ENCODE measurements around the gene WIPF3.

Gene WIPF3

DNA sequence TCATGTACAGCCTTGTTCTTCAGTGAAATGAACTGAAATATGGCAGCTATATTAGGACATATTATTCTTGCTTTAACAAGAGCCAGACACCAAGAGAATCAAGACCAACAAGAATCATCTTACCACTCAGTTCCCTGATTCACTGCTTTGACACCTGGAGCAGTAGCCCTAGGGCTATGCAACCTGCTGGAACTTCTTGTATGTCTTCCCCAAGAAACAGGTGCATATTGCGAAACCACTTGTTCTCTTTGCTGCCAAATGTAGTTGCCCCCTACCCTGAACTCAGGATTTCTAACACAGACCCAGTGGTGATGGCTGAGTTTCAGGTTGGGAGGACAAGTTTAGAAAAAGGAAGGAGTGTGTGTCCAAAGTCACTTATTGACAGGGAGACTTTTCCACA lies 46.1 kb downstream of the WIPF3 start:
- DNase-seq, result no peak

DNA sequence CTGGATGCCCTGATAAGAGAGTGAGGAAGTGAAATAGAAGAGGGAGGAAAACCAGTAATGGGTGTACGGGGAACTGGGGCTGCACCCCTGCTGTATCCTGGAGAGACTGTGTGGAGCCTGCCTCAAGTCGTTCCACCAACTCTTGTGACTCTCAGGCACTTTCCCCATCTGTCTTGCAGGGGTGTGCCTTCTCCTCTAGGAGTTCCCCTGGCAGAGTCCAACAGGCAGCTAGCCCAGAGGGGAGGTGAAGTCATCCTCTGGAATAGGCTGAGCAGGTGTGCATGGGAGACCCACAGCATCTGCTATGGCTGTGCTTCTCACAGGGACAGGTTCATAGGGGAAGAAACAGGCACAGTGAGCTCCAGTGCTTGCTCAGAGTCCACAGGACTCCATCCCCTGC lies 46.8 kb downstream of the WIPF3 start:
- peak; percentile 2 for DNase-seq

DNA sequence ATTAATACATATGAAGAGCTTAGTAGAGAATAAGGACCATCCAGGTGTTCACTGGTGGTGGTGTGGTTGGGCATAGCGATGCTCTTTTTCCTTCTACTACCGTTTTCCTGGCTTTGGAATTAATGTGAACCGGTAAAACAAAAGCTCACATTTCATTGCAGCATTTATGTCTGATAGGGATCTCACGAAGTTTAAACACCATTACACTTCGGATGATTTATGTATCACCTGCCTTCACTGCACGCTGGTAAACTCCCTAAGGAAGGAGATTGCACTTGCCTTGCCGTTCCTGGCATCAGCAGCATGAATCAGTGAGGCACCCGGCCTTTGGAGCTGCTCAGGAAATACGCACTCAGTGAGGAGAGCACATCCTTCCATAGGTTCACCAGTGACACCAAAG lies 47.5 kb downstream of the WIPF3 start:
- DNase-seq, result peak; percentile 15

DNA sequence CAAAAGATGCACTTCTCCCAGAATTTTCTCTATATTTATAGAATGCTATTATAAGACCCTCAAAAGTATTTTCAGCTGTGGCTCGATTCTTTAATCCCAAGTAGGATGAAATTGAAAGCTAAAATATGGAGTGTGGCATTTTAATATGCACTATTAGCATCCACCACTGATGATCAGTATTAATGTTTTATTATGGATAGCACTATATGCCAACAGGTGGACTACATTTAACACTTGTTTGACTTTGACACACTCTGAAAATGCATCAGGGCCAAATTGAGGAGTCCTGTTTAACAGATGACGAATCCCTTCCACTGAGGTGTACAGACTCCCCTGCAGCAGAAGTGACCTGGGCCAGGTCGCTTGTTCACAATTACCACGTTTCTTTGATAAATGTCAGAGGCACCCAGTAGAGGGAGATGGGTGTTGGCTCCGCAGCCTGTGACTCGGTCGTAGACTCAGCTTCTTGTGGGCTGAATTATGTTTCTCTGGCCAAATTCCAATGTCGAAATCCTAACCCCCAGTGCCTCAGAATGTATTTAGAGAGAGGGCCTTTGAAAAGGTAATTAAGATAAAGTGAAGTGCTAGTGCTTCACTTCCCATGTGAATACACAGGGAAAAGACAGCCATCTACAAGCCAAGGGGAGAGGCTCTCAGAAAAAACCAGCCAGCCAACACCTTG lies 48.1 kb downstream of the WIPF3 start:
- no peak for DNase-seq

DNA sequence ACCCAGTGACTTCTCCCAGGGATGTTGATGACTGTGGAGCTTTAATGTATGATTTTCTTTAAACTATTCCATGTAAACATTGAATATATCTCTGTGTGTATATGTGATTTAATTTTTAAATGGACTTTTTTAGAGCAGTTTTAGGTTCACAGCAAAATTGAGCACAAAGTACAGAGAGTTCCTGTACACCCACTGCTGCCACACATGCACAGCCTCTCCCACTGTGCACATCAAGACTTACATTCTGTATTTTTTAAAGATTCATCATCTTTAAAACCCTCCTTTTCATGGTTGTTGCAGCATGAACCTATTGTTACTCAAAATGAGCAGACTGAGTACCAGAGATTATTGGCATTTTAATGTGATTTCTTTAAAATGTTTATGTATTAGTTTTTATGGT lies 51.3 kb downstream of the WIPF3 start:
- DNase-seq, result no peak

DNA sequence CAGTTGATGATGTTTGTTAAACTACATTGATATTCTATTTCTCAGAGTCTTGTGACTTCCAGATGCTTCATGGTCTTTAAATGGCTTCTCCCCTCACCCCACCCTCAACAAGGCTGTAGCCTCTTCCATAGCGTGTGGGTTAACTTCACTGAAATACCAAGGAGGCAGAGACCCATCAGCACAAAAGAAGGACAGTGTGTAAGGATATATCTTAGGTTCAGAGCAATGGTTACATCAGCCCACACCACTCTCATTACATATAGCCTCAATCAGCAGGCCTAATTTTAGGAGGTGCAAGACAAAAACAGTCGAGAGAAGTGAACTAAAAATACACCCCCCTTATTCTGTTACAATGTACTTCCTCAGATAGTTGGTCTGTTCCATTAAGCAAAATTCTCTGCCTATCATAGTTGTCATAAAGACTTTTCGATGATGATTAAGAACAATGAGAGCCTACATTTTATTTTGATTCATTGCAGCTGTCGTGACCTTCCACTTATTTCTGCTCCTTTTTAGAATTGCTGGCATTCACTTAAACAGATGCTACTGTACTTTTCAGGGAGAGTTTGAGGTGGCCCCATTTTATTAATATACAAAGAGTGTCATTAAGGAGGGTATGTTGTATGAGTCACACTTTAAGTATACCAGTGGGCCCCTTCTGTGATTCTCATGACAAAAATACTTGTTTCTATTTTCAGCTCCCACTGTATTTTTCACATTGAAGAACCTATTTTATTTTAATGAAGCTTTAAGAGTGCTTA lies 52.1 kb downstream of the WIPF3 start:
- no peak for DNase-seq

DNA sequence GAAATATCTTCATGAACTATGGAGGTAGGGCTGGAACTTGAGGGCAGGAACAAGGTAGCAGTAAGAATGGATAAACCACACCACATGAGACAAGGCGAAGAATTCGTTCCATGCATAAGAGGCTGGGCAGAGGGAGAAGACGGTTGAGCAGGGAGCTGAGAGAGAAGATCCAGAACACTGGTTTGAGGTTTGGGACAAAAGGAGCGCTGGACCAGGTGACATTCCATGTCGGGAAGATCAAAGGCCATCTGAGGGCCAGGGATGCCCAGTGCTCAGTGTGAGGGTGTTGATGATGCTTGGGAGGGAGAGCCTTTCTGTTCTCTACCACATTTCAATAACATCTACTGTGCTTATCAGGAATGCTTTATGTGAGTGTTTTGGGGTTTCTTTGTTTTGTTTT lies 52.8 kb downstream of the WIPF3 start:
- no peak for DNase-seq

DNA sequence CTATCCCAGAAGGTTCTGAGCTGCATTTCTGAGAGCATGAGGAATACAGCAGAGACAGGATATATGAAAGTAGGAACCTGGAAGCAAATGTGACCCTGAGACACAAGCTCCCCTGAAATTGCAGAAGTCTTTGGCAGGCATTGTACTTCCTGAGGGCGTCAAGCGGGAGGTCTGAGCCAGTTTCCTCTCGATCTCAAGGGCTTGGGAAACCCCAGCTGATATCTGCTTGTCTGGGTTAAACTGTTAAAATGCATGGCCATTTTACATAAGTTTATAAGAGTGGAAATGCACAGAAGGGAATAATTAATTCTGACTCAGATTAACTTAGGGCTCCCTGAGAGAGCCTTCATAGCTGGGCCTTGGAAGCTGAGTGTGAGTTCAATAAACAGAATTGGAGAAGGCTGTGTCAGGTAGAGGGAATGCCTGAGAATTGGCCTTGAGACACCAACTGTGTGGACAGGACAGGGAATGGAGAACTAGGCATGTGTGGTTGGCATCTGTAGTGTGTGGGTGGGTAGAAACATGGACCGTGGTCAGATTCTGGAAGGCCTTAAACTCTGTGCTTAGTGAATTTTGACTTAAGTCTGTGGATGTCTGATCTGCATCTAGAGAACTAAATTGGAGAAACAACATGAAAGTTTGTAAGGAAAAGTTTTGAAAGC lies 53.3 kb downstream of the WIPF3 start:
- DNase-seq, result no peak

DNA sequence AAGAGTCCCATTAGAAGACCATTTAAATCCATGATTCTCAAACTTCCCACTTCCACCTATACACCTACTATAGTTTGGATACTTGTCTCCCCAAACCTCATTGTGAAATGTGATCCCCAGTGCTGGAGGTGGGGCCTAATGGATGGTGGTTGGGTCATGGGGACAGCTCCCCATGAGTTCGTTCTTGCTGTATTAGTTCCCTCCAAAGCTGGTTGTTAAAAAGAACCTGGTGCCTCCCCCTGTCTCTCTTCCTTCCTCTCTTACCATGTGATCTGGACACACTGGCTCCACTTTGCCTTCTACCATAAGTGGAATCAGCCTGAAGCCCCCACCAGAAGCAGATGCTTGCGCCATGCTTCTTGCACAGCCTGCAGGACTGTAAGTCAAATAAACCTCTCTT lies 53.9 kb downstream of the WIPF3 start:
- no peak for DNase-seq

DNA sequence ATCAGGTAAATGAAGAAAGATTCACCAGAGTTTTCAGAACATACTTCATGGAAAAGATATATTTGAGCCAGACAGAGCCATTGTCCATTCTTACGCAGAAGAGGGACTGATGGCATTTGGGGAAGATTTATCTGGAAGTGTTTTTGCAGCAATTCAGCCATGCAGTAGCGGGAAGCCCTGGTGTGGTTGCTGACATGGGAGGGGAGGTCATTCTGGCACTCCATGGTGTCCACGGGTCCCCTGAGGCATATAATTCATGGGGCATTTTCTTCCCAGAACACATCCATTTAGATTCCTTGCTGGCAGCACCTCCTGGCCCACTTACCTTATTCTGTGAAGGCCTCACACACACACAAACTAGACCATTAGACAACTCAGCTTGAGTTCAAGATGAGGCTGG lies 55.6 kb downstream of the WIPF3 start:
- DNase-seq, result no peak

DNA sequence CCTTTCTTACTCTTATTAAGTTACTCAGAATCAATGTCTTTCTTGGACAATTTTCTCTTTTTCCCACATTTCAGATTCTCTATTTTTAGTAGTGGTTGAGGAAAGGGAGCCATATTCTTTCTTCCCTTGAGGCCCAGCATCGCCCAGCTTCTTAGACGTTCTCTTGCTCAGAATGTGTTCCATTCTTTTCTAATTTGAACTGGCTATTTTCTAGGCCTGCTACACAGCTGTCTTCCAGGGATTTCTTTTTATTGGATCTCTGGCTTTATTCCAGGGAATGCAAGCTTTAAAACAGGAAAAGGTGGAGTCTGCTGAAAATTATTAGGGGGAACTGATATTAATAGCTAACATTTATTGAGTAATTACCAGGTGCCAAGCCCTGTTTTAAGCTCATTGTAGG lies 58.3 kb downstream of the WIPF3 start:
- DNase-seq, result no peak

DNA sequence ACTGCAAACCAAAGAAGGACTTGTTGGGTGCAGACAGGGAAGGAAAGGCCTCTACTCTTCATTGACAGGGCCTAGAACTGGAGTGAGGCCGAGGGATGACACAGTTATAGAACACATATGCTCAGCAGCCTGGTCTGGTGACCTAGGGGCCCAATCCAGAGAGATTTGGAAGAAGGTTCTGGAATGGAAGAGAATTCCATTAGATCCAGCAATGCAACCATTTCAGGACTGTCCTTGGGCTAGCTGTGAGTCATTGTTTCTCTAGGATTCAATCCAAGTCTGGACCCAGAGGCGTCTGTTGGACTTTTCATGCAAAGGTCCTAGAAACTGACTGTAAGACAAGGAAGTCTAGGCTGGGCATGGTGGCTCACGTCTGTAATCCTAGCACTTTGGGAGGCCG lies 59.2 kb downstream of the WIPF3 start:
- no peak for DNase-seq

DNA sequence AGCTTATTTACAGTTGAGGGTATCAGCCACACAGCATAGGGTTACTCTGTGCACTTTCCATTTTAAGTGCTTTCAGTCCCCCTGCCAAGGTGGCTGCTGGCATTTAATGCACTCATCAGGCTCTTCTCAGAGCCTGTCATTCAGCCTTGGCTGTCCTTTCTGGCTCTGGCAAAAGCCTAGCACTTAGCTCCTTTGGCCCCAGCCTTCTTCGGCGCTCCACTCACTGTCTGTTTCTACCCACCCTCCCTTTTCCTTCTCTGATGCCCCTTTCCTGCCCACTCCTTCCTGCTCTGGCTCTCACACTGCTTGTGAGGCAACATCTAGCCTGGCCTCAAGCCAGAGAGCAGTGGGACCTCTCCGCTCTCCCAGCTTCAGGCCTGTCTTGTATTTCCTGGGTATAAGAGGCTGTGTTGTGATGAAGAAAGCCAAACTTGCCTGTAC lies 60.2 kb downstream of the WIPF3 start:
- no peak for DNase-seq

DNA sequence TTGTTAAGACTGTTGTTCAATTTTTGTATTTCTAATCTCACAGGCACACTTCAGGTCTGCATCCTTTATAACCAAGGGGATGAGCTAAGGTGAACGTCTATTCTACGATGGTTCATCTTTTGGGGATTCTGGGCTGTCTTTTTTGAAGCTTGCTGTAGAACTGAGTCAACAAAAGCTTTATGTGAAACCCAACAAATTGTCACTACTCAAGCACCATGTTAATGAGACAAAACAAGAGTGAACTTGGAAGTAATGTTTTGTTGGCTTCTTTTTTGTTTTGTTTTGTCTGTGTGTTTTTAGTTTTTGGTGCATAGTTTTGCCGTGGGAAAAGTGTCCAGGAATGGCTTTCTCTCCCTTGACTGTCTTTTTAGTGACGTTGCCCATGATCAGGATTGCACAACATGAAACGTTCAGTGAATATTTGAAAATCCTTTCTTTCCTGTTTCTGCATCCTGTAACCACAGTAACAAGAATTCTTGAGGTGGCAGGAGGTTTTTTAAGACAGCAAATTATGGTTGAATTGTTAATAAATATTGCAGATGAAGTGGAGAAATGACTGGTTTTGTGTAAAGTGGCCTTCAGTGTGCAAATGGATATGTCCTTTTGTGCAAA lies 65.6 kb downstream of the WIPF3 start:
- DNase-seq, result no peak

DNA sequence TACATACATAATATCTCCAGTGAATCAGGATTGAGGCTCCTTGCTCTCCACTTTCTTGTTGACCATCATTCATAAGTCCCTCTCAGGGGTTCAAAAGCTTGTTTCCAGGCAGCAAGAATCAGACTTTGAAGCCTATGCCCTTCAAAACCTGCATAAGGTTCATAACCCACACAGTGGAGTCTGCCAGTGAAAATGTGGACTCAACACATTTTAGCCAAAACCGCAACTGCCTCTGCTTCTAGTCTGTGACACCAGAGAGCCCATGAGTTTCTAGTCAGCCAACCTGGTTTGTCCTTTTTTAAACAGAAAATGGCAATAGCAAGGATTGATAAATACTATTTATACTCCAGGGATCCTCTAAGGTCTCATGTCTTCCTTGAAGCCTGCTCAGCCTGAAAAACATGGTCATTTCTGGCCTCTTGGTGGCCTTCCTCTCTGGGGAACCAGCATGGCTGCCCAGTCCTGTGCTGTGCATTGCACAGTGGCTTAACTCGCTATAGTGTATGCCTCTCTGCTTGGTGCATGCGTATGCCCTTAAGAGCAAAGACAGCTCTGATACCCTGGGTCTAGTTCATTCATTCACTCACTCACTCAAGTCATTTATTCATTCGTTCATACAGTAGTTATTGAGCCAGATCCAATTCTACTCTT lies 67.5 kb downstream of the WIPF3 start:
- no peak for DNase-seq

DNA sequence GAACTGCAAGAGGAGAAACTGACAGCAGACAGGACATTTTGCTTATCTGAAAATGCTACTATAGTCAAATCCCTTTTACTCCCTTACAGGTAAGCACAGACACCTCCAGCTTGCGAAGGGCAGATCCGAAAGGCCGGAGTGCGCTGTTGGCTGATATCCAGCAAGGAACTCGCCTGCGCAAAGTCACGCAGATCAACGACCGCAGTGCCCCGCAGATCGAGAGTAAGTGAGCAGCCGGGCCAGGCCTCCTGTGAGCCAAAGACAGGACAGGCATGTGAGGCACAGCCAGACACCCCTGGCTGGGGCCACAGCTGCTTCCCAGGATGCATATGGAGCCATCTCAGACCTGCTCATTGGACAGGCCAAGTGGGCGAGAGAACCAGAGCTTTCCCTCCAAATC lies 69.4 kb downstream of the WIPF3 start:
- no peak for DNase-seq

DNA sequence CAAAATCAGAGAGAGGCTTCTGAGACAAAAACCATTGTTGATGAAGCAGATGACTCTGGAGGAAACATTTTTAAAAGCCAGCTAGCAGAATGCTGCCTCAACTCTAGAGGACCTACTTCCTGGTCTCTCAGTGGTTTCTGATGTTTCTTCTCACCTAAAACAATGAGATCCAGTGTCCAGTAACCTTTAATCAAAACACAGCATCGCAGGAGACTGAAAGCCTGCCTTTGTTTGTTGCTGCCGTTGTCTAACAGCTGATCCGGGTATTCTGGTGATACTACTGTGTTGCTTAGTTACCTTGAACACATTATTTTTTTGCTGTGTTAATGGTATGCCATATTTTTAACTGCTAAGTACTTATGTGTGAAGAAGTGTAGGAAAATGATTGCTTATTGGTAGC lies 70.9 kb downstream of the WIPF3 start:
- peak; percentile 23 for DNase-seq

DNA sequence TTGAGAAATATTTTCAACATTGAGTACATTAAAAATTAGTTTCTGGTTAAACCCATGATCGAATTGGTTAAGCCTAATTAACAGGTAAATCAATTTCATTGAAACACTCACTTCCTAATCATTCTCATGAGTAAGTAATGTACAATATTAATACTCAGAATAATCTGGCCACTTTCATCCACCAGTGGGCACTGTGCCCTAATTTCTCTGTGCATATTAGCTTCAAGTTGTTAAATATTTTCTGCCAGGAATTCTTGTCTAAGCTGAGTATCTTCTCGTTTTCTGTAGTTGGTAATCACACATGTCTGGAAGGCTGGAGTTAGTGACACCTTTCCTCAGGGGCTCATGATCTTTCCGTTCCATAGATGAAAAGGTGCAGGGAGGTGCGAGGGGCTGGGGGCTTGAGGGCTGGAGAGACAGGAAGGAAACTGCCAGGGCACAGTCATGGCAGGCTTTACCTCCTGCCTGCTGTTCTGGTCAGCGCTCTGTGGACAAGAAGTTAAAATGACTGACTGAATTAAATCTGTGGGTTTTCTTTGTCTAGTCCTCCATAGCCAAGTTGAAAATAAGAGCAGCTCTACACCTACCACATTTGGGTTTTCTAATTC lies 71.9 kb downstream of the WIPF3 start:
- peak; percentile 11 for DNase-seq

DNA sequence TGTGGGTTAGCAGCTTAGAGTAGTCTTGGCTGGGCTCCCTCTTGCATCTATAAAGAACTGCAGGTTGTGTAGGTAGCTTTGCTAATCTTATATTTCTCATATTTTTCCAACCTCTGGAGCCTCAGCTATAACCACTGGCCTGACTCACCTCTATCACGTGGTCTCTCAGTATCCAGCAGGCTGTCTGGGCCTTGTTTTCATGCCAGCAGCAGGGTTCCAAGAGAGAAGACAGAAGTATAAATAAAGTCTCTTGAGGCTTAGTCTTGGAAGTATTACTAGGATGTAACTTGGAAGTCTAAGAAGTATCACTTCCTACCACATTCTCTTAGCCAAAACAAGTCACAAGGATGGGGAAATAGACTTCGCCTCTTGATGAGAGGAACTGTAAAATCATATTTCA lies 73.3 kb downstream of the WIPF3 start:
- no peak for DNase-seq

DNA sequence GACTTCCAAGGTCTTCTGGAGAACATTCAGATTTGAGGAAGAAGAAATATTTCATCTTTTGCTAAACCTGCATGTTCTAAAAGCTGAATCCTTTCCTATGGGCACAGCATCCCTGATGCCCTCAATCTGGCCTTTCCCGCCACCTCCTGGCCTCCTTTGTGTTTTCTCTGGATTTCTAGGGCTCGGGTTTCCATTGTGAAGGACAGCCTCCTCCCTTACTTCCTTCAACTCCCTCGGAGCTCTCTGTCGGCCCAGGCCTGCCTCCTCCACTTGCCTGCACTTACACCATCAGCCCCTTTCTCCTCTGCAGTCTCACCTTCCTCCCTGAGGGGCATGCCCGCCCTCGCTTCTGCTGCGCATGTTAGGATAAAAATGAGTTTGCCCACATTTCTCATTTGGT lies 75.4 kb downstream of the WIPF3 start:
- DNase-seq, result peak; percentile 29

DNA sequence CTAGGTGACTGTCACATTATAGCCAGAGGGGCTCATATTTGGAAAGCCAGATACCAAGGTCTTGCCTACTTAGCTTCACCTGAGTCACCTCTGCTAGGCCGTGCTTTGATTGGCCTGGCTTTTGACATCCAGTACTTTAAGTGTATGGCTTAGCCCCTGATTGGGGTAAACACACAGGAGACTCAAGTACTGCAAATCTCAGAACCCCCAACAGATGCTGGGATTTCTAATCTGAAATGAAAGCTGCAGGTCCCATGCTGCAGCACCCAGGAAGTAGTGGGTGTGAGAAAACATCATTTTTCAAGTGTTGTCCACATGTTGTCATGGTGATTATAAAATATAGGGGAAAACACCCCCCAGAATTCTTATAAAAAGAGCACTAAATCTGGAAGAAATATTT lies 76.2 kb downstream of the WIPF3 start:
- no peak for DNase-seq

DNA sequence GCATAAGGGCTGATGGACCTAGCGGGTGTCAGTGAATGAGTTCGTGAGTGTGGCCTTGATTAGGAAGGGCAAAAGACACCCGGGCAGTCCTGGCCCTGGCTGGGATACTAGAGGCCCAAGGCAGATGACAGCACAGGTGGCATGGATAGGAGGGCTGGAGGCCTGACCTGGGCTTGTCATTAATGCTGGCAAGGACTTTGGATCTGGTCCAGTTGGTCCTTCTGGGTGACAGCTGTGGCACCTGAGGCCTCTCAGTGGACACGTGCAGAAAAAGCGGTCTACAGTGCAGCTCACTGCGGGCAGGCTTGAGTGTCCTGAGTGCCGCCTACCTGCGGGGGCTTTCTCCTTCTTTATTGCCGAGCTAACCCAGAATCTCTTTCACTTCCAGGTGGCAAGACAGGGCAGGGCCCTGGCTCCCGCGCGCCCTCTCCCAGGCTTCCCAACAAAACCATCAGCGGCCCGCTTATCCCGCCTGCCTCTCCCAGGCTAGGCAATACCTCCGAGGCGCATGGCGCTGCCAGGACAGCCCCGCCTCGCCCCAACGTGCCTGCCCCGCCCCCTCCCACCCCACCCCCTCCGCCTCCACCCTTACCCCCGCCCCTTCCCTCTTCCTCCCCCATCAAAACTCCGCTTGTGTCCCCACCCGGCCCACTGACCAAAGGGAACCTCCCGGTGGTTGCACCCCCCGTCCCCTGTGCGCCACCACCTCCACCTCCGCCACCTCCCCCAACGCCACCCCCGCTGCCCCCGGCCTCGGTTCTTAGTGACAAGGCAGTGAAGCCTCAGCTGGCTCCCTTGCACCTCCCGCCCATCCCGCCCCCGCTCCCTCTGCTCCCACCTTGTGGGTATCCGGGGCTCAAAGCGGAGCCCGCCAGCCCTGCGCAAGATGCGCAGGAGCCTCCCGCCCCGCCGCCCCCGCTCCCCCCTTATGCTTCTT lies 77.4 kb downstream of the WIPF3 start:
- peak; percentile 15 for DNase-seq
